HepG2 (cell line): ENCODE measurements around the gene ADPRM. TPM values are rescaled to one million over a fixed set of nuclear protein-coding genes. Genes with fewer than 3 reads are reported as not detected.

ENCODE experiments used
- GABPB1 ChIP-seq: IDR thresholded peaks from 2 replicates; pipeline ENCODE4 v1.6.1; 2016; ENCODE audit warnings: mild to moderate bottlenecking, missing genetic modification reagents, moderate library complexity, missing compliant biosample characterization
- KDM6A ChIP-seq: IDR thresholded peaks from 2 replicates; pipeline ENCODE4 v1.6.1; 2016; ENCODE audit warnings: low read depth
- MTA1 ChIP-seq: sonication (generic); formaldehyde crosslinking; IDR thresholded peaks from 2 replicates; pipeline ENCODE4 v1.4.0; 2020; ENCODE audit warnings: missing genetic modification reagents, mild to moderate bottlenecking, borderline replicate concordance
- NONO ChIP-seq, 2 experiments: fragments of 450-650 bp in 1 of 2; sonication (generic) in 1 of 2; formaldehyde crosslinking in 1 of 2; IDR thresholded peaks in 1 of 2; conservative IDR thresholded peaks in 1 of 2; 2 replicates each; pipeline versions ENCODE4 v1.6.1 to v1.8.0; 2017 to 2022; ENCODE audit warnings: mild to moderate bottlenecking in 1 of 2, missing genetic modification reagents in 1 of 2, moderate library complexity in 1 of 2
- SIN3A ChIP-seq: IDR thresholded peaks from 2 replicates; pipeline ENCODE4 v1.6.1; 2011; ENCODE audit warnings: low read depth, mild to moderate bottlenecking, control low read depth, low read length, borderline replicate concordance
- U2AF1 ChIP-seq: fragments of 200-400 bp; formaldehyde crosslinking; optimal IDR thresholded peaks from 2 replicates; pipeline ENCODE3; 2017; ENCODE audit warnings: mild to moderate bottlenecking, low read depth, low read length
- ZC3H4 ChIP-seq: sonication (generic); formaldehyde crosslinking; IDR thresholded peaks from 2 replicates; pipeline ENCODE4 v1.4.0; 2020; ENCODE audit warnings: missing genetic modification reagents, borderline replicate concordance
- ZNF282 ChIP-seq: fragments of 450-650 bp; IDR thresholded peaks from 2 replicates; pipeline ENCODE4 v1.6.1; 2018; ENCODE audit not compliant: partially characterized antibody
- ZNF589 ChIP-seq: sonication (generic); formaldehyde crosslinking; conservative IDR thresholded peaks from 2 replicates; pipeline ENCODE4 v1.8.0; 2022; ENCODE audit warnings: mild to moderate bottlenecking, moderate library complexity, missing genetic modification reagents
- ZNF619 ChIP-seq: sonication (generic); formaldehyde crosslinking; IDR thresholded peaks from 2 replicates; pipeline ENCODE4 v1.4.0; 2020; ENCODE audit warnings: mild to moderate bottlenecking, missing genetic modification reagents
- ZNF709 ChIP-seq: sonication (generic); formaldehyde crosslinking; IDR thresholded peaks from 2 replicates; pipeline ENCODE4 v1.5.0; 2020; ENCODE audit warnings: mild to moderate bottlenecking, missing genetic modification reagents
- polyA plus RNA-seq, 8 experiments: library from polyadenylated mRNA; depleted of rRNA in 3 of 8; stranded (reverse) in 7 of 8; unstranded in 1 of 8; fragments of >200 nt; fragmentation: Illumina TruSeq in 4 of 8; extraction: Trizol in 4 of 8; gene quantifications; 2 replicates each; pipeline versions ENCODE4 v1.2.1 to v1.2.3, GENCODE V29; 2011 to 2016; ENCODE audit warnings: low read depth in 4 of 8, missing spikeins in 1 of 8, mixed read lengths in 1 of 8; ENCODE audit not compliant: insufficient read depth in 1 of 8
- total RNA-seq, 5 experiments: library from RNA; depleted of rRNA; stranded (reverse); fragments of >200 nt; fragmentation: Illumina TruSeq; extraction: Trizol; gene quantifications; 2 replicates each; pipeline ENCODE4 v1.2.3, GENCODE V29; 2016; ENCODE audit warnings: low read depth in 1 of 5
- TF ChIP-seq, protein P1 (sequence below): sonication (generic); formaldehyde crosslinking; IDR thresholded peaks from 2 replicates; pipeline ENCODE4 v1.4.0; 2020; ENCODE audit warnings: missing genetic modification reagents
- TF ChIP-seq, protein P2 (sequence below): IDR thresholded peaks from 2 replicates; pipeline ENCODE4 v1.6.1; 2016; ENCODE audit warnings: low read depth
- TF ChIP-seq, protein P3 (sequence below): IDR thresholded peaks from 2 replicates; pipeline ENCODE4 v1.6.1; 2016; ENCODE audit warnings: low read depth, missing genetic modification reagents, missing compliant biosample characterization
- TF ChIP-seq, protein P4 (sequence below): sonication (generic); formaldehyde crosslinking; IDR thresholded peaks from 2 replicates; pipeline ENCODE4 v1.5.1; 2020; ENCODE audit warnings: mild to moderate bottlenecking, moderate library complexity, missing genetic modification reagents
- TF ChIP-seq, protein P5 (sequence below): fragments of 450-650 bp; IDR thresholded peaks from 2 replicates; pipeline ENCODE4 v1.6.1; 2017

The ADPRM gene
- total and polyA plus RNA-seq, 2 of the 13 experiments (the other 11 are each of a cell fraction or from before 2014, with no cell fraction given): 5.6 to 10.8 TPM

DNA sequence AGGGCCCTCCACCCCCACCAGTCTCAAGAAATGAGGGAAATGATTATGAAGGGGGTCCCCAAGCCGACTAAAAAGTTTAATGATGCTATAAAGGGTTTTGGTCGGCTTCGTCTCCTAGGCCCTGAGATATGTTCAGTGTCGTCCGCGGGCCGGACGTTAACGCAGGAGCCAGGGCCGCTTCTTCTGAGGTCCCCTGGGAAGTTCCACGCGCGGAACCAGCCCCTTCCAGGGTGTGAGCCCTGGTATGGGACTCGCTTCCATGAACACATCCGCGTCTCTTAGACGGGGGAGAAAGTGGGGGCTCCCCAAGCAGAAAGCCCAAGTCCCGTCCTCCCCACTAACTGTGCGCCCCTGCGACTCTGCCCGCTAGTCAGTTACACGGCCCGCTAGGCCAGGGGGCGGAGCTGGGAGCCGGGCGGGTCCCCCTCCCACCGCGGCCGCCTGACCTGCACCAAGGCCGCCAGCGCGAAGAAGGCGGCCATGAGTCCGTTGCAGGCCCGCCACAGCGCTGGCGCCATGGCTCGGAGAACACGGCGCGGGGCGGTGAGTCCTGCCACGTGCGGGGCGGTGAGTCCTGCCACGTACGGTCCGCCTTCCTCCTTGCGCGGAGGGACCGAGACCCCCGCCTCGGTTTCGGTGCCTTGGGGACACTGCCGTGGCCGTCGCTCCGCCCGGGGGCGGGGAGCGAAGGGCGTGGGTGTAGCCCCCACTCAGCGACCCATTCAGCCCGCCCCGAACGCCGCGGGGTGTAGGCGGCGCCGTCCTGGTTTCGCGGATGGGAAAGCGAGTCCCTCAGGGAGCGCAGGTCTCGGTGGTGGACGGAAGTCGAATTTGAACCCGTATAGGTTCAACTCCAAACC, 32.2 kb downstream of the ADPRM start, which contains the start of gene TMEM220 (continued):
- TF ChIP-seq, protein P1, sequence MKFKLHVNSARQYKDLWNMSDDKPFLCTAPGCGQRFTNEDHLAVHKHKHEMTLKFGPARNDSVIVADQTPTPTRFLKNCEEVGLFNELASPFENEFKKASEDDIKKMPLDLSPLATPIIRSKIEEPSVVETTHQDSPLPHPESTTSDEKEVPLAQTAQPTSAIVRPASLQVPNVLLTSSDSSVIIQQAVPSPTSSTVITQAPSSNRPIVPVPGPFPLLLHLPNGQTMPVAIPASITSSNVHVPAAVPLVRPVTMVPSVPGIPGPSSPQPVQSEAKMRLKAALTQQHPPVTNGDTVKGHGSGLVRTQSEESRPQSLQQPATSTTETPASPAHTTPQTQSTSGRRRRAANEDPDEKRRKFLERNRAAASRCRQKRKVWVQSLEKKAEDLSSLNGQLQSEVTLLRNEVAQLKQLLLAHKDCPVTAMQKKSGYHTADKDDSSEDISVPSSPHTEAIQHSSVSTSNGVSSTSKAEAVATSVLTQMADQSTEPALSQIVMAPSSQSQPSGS (CRISPR knock-in tag): no peak
- peak; percentile 83 for TF ChIP-seq GABPB1 (CRISPR knock-in tag)
- TF ChIP-seq ZNF282: no peak
- no peak for TF ChIP-seq ZNF619
- peak; percentile 65; the same call in 1 of the 2 replicates for TF ChIP-seq MTA1 (CRISPR knock-in tag)
- no peak for TF ChIP-seq SIN3A
- TF ChIP-seq, protein P2, sequence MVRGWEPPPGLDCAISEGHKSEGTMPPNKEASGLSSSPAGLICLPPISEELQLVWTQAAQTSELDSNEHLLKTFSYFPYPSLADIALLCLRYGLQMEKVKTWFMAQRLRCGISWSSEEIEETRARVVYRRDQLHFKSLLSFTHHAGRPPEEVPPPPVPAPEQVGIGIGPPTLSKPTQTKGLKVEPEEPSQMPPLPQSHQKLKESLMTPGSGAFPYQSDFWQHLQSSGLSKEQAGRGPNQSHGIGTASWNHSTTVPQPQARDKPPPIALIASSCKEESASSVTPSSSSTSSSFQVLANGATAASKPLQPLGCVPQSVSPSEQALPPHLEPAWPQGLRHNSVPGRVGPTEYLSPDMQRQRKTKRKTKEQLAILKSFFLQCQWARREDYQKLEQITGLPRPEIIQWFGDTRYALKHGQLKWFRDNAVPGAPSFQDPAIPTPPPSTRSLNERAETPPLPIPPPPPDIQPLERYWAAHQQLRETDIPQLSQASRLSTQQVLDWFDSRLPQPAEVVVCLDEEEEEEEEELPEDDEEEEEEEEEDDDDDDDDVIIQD (CRISPR knock-in tag): no peak
- TF ChIP-seq, protein P3, sequence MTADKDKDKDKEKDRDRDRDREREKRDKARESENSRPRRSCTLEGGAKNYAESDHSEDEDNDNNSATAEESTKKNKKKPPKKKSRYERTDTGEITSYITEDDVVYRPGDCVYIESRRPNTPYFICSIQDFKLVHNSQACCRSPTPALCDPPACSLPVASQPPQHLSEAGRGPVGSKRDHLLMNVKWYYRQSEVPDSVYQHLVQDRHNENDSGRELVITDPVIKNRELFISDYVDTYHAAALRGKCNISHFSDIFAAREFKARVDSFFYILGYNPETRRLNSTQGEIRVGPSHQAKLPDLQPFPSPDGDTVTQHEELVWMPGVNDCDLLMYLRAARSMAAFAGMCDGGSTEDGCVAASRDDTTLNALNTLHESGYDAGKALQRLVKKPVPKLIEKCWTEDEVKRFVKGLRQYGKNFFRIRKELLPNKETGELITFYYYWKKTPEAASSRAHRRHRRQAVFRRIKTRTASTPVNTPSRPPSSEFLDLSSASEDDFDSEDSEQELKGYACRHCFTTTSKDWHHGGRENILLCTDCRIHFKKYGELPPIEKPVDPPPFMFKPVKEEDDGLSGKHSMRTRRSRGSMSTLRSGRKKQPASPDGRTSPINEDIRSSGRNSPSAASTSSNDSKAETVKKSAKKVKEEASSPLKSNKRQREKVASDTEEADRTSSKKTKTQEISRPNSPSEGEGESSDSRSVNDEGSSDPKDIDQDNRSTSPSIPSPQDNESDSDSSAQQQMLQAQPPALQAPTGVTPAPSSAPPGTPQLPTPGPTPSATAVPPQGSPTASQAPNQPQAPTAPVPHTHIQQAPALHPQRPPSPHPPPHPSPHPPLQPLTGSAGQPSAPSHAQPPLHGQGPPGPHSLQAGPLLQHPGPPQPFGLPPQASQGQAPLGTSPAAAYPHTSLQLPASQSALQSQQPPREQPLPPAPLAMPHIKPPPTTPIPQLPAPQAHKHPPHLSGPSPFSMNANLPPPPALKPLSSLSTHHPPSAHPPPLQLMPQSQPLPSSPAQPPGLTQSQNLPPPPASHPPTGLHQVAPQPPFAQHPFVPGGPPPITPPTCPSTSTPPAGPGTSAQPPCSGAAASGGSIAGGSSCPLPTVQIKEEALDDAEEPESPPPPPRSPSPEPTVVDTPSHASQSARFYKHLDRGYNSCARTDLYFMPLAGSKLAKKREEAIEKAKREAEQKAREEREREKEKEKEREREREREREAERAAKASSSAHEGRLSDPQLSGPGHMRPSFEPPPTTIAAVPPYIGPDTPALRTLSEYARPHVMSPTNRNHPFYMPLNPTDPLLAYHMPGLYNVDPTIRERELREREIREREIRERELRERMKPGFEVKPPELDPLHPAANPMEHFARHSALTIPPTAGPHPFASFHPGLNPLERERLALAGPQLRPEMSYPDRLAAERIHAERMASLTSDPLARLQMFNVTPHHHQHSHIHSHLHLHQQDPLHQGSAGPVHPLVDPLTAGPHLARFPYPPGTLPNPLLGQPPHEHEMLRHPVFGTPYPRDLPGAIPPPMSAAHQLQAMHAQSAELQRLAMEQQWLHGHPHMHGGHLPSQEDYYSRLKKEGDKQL (CRISPR knock-in tag): no peak
- peak; percentile 89 for TF ChIP-seq ZNF589 (CRISPR knock-in tag)
- TF ChIP-seq, protein P4, sequence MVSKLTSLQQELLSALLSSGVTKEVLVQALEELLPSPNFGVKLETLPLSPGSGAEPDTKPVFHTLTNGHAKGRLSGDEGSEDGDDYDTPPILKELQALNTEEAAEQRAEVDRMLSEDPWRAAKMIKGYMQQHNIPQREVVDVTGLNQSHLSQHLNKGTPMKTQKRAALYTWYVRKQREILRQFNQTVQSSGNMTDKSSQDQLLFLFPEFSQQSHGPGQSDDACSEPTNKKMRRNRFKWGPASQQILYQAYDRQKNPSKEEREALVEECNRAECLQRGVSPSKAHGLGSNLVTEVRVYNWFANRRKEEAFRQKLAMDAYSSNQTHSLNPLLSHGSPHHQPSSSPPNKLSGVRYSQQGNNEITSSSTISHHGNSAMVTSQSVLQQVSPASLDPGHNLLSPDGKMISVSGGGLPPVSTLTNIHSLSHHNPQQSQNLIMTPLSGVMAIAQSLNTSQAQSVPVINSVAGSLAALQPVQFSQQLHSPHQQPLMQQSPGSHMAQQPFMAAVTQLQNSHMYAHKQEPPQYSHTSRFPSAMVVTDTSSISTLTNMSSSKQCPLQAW (CRISPR knock-in tag): no peak; the same call in none of the 2 replicates
- TF ChIP-seq NONO (IDR thresholded peaks at IDR 0.05): no peak
- TF ChIP-seq NONO (CRISPR knock-in tag; conservative IDR thresholded peaks at IDR 0.05): peak; percentile 91
- no peak for TF ChIP-seq ZC3H4
- TF ChIP-seq ZNF709 (CRISPR knock-in tag): no peak
- TF ChIP-seq KDM6A (CRISPR knock-in tag): no peak
- TF ChIP-seq, protein P5, sequence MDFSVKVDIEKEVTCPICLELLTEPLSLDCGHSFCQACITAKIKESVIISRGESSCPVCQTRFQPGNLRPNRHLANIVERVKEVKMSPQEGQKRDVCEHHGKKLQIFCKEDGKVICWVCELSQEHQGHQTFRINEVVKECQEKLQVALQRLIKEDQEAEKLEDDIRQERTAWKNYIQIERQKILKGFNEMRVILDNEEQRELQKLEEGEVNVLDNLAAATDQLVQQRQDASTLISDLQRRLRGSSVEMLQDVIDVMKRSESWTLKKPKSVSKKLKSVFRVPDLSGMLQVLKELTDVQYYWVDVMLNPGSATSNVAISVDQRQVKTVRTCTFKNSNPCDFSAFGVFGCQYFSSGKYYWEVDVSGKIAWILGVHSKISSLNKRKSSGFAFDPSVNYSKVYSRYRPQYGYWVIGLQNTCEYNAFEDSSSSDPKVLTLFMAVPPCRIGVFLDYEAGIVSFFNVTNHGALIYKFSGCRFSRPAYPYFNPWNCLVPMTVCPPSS: no peak
- TF ChIP-seq U2AF1: no peak
